HG02763 (cell line): ENCODE measurements around the gene FOSB.
"Not testable (repeated sequence)": the region's sequence is repeated elsewhere in the genome, so short reads cannot be mapped to it uniquely, and the experiment has no call there.

ENCODE experiments used
- ATAC-seq: cut with Tn5 transposase; IDR thresholded peaks from one replicate; pipeline ENCODE4 v1.9.1; 2021; ENCODE audit warnings: mild to moderate bottlenecking, moderate library complexity; ENCODE audit not compliant: unreplicated experiment

FOSB gene

DNA sequence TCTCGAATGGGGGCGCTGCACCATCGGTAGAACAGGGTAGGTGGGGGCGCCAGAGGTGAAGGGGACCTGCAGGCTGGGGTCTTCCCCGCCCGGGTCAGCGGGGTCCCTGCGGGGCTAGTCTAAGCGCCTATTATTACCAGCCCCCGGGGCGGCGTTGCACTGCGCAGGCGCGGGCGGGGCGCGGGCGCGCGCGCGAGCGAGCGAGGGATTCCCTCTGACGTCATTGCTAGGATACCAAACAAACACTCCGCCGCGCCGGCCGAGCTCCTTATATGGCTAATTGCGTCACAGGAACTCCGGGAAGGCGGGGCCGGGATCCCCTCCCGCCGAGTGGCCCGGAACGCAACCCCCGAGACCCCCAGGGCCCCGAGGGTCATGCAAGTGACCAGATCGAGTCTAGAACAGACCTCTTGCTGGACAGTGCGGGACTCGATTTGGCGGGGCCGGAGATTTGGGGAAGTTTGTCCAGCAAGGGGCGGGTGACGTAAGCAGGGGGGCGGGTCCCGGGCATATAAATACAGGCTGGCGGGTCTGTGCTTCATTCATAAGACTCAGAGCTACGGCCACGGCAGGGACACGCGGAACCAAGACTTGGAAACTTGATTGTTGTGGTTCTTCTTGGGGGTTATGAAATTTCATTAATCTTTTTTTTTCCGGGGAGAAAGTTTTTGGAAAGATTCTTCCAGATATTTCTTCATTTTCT lies at the start of gene FOSB:
FOSB (plus strand) TSS at position 541 of the 703 bp plus-strand sequence. CDS start 591 bp downstream, outside the sequence.
- peak; percentile 48 for ATAC-seq

DNA sequence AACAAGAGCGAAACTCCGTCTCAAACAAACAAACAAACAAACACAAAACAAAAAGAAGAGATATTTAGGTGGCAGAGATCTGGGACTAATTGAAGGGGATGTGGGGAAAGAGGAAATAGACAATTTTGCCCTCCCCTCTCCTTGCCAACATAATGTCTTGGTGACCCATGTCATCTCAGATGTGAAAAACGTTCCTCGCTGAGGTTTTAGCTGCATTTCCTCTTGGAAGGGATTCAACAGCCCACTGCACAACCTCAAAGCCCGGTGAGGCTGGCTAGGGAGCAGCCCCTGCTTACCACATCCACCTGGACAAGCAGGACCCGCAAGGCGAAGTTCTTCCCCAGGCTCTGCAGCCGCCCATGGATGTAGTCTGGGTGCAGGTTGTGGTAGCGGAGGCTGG lies 49.0 kb upstream of the FOSB start:
- ATAC-seq, result no peak

DNA sequence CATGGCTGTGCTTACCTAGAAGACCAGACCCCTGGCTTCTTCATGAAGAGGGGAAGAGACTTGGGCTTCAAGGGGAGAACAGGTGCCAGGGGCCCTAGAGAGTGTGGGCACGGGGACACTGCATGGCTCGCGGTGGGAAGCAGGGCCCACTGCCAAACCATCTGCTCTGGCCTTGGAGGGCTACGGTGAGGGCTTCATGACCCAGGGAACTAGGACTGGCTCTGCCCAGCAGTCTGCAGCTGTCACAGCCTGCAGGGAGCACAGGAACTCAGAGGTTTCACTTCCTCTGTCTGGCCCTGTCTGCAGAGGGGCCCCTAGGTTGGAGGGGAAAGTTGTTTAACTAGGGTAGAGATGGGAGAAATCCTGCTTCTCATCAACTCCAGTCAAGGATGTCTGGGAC lies 48.4 kb upstream of the FOSB start:
- ATAC-seq, result no peak

DNA sequence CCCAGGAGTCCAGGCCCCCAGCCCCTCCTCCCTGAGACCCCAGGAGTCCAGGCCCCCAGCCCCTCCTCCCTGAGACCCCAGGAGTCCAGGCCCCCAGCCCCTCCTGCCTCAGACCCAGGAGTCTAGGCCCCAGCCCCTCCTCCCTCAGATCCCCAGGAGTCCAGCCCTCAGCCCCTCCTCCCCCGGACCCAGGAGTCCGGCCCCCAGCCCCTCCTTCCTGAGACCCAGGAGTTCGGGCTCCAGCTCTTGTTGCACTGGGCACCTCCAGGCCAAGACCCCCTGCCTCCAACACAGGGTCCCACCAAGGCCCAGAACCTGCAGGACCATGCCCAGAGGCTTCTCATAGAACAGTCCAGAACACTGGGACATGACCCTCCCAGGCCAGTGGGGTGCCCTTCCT lies 47.9 kb upstream of the FOSB start:
- no peak for ATAC-seq

DNA sequence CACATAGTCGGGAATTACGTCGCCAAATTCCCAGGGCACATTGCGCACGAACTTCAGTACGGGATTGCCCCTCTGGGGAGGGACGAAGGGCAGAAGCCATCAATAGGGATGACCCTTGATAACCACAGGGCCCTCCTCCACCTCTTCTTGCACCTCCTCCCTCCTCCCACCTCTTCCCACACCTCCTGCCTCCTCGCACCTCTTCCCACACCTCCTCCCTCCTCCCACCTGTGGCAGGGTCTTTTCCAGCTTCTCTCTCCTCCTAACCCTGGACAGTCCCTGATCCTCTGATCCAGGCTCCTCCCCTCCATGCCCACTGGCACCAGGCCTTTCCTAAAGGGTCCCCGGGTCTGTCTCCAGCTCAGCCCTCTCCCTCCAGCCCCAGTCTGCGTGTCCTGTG lies 47.4 kb upstream of the FOSB start:
- ATAC-seq, result no peak

DNA sequence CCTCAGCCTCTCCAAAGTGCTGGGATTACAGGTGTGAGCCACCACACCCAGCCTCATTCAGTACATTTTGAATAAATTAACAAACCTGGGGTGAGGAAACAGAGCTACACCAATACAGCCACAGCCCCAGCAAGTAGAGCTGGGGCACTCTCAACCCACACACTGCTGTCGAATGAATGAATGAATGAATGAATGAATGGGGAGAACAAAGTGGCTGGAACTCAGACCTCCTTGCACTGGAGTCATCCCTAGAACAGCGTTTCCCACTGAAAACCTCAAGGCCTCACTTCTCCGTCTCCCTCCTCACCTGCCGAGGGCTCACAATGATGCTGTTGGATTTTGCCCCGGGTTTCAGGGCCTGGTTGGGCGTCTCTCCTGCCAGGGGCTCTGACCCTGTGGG lies 46.9 kb upstream of the FOSB start:
- no peak for ATAC-seq

DNA sequence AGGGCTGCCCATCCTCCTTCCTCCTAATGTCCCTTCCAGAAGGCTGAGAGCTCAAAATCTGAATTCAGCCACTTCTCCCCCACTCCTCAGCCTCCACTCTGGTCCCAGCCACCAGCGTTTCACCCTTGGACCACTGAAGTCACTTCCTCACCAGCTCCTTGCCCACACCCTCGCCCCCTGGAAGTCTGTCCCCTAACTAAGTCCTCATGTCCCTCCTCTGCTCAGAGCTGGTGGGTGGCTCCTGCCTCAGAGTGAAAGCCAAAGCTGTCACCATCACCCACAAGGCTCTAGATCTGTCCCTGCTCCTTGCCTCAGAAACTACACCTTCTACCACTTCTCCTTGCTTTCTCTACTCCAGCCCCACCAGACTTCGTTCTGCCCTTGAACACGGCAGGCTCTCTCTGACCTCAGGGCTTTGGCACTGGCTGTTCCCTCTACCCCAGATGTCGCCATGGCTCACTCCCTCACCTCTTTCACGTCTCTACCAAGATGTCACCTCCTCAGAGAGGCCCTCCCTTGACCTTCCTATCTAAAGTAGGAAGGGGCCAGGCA lies 45.8 kb upstream of the FOSB start:
- no peak for ATAC-seq

DNA sequence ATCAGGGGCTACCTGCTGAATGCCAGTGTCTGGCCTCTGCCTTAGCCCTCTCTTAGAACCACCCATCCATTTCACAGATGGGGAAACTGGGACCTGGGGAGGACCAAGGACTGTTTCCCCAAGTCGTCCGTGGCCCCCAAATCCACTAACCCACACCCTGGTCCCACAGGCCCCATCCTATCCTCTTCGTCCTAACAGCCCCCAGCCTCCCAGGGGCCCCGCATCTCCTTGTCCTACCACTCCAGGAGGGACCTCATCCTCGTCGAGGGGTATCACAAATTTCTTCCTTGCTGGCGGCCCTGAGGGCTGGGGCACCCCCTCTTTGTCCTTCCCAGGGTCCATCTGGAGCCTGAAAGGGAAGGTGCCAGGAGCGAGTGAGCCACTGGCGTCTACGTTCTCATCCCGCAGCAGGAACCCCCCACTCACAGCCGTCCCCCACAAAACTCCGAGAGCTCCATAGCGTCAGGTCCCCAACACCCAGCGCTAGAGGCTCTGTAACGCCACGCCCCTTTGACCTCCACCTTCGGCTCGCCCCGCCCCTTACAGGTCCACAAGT lies 44.7 kb upstream of the FOSB start:
- no peak for ATAC-seq

DNA sequence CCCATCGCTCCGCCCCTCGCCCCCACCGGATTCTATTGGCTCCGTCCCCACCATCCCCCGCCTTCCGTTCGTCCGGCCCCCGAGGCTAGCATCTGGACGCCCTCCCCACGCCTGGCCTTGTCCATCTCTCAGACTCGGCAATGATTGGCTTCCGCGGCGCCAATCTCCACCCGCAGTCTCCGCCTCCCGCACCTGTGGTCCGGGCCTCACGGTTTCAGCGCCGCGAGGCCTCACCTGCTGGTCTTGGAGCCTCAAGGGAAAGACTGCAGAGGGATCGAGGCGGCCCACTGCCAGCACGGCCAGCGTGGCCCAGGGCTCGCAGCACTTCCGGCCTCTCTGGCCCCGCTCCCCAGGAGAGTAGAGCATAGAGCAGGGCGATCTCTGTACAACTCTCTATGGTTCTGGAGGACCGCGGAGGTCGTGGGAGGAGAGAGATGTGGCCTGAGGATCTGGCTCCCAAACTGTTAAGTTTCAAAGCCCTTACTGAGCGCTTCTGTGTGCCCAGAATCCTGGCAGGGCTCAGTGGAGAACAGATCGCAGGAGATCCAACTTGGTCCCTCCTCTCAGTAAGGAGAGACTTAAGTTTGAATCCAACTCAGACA lies 44.1 kb upstream of the FOSB start, which contains the start of gene ERCC1:
ERCC1 (minus strand) TSS at position 329 of the 602 bp plus-strand sequence. CDS start 543 bp downstream, outside the sequence.
- ATAC-seq, result peak; percentile 64

DNA sequence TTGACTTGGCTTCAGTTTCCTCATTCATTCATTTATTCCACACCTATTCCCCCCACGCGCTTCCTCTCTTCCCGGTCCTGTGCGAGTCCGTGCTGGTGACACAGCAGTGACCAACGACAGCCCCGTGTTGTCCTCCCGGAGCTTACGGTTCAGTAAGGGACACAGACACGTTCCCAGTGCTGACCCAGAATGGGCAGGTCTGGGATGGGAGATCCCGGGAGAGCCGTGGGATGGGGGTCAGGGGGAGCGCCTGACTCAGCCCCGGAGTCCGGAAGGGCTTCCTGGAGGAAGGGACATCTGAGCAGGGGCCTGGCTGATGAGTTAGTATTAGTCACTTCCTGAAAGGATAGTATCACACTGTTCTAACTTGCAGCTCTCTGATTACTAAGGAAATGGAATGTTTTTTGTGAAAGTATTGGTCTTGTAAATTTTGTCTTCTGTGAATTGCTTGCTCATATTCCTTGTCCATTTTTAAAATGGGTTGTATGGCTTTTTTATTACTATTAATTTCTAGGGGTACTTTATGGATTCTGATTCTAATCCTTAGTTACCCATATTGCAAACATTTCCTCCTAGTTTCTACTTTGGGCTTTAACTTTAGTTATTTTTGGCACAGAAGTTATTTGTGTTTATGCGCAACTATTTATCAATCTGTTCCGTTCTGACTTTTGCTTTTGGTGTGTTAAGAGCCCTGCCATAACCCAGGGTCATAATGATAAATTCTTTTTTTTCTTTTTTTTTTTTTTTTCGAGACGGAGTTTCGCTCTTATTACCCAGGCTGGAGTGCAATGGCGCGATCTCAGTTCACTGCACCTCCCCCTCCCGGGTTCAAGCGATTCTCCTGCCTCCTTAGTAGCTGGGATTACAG lies 43.4 kb upstream of the FOSB start:
- peak; percentile 5 for ATAC-seq

DNA sequence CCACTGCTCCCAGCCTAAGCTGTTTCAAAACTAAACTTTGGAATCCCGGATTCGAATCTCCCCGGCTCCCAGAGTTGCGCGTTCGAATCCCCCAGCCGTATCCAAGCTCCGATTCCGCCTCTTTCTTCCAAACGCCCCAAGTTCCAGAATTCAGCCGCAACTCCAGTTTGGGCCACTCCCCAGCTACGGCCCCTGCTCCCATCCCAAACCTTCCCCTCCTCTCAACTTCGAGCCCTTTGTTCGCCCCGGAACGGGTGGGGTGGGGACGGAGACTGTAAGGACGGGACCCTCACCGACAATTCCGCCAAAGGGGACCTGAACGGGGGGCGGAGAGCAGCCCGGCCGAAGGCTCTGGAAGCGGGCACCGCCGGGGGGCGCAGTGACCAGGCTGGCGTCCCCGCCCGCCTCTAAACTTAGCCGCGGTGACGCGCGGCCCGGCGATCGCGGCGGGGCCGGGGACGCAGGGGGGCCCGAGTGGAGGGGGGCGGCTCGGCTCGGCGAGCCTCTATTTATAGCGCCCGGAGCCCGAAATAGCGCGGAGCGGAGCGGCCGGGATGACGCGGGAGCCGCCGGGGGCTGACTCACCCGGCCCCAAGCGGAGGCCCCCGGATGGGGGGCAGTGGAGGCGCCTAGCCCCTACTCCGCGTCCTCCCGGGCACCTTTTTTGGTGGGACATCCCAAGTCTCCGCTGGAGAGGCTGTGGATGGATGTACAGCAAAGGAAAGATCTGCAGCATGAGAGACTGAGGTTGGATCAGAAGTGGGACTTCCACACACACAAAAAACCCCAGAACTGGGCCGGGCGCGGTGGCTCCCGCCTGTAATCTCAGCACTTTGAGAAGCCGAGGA lies 39.2 kb upstream of the FOSB start:
- no peak for ATAC-seq

DNA sequence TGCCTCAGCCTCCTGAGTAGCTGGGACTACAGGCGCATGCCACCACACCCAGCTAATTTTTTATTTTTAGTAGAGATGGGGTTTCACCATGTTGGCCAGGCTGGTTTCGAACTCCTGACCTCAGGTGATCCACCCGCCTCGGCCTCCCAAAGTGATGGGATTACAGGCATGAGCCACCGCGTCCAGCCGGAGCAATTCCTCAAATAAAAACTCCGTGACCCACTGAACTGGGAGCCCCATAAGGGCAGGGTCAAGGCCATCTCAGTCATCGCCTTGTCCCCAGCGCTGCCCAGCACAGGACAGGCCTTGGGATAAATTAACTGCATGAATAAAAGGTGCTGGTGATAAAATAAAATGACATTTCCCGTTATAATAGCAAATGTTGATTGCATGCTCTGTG lies 37.9 kb upstream of the FOSB start:
- ATAC-seq, result not testable (repeated sequence)

DNA sequence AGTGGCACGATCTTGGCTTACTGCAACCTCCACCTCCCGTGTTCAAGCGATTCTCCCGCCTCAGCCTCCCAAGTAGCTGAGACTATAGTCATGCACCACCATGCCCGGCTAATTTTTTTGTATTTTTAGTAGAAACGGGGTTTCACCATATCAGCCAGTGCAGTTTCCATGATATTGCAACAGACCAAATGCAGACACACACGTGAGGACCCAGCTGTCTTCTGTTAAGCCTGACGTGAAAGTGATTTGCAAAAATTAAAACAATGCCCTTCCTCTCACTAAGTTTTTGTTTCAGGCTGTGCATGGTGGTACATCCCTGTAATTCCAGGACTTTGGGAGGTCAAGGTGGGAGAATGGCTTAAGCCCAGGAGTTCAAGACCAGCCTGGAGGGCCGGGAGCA lies 36.8 kb upstream of the FOSB start:
- not testable (repeated sequence) for ATAC-seq

DNA sequence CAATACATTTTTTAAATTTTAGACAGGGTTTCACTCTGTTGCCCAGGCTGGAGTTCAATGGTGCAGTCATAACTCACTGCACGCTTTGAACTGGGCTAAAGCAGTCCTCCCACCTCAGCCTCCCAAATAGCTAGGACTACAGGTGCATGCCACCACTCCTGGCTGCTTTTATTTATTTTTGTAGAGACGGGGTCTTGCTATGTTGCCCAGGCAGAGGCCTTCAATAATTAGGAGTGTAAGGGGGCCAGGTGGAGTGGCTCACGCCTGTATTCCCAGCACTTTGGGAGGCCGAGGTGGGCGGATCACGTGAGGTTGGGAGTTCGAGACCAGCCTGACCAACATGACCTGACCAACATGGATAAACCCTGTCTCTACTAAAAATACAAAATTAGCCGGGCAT lies 35.3 kb upstream of the FOSB start:
- ATAC-seq, result not testable (repeated sequence)

DNA sequence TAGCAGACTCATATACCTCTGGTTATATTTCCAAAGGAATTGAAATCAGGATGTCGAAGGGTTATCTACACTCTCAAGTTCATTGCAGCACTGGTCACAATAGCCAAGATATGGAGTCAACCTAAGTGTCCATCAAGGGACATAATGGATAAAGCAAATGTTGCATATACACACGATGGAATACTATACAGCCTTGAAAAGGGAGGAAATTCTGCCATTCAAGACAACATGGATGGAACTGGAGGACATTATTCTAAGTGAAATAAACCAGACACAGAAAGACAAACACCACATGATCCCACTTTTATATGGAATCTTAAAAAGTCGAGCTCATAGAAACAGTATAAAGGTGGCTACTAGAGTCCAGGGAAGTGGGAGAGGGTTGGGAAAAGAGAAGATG lies 30.5 kb upstream of the FOSB start:
- ATAC-seq, result no peak

DNA sequence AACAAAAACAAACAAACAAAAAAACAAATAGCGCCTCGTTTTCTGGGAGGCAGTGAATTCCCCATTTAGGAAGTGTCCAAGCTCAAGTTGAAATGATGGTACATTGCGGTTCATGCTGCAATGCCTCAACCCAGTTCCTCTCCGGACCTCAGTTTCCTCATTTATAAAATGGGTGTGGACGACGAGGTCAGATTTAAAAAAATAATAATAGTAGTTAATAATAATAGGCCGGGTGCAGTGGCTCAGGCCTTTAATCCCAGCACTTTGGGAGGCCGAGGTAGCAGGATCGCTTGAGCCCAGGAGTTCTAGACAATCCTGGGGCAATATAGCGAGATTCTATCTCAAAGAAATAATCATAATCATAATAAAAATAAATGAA lies 28.6 kb upstream of the FOSB start:
- no peak for ATAC-seq

DNA sequence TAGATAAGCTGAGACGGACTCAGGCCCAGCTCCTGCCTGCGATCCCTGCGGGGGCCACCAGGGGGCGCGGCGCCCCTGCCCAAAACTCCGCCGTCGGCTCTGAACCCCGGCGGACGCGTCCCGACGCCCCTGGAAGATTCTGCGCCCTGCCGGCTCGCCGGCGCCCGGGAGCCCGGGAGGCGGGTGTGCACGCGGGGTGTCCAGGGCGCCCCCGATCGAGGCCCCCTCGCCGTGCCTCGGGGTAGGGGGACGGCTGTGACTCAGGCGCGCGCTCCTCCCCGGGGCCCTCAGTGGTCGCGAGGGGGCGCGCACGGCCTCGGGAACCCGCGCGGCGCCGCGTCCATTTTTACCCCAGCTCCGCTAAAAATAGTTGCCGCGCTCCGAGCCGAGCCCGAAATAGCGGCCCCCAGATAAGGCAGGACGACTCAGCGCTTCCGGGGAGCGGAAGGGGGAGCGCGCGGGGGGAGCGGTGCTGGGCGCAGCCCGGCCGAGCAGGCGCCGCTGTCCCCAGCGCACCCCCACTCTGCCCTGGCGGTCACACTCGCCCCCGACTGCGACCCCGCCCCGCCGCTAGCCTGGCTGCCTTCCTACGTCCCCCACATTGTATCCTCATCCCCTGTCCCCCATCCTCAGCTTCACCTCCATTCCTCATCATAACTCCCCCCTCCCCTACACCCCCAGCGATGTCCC lies 28.1 kb upstream of the FOSB start:
- peak; percentile 56 for ATAC-seq

DNA sequence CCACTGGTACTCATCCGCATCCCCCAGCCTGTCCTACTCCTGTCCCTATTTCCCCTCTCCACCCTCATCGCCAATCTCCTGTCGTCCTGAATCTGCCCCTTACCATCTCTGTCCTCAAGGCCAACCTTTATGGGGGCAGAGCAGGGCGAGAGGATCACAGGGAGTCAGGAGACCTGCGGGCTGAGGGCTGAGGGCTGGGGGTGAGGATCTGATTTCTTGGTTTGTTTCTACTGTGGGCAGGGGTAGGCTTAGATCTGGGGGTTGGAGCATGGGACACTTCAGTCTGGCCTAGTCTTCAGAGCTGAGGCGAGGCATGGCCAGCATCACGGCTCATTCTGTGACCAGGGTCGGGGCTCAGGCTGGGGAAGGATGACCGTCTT lies 27.5 kb upstream of the FOSB start:
- no peak for ATAC-seq

DNA sequence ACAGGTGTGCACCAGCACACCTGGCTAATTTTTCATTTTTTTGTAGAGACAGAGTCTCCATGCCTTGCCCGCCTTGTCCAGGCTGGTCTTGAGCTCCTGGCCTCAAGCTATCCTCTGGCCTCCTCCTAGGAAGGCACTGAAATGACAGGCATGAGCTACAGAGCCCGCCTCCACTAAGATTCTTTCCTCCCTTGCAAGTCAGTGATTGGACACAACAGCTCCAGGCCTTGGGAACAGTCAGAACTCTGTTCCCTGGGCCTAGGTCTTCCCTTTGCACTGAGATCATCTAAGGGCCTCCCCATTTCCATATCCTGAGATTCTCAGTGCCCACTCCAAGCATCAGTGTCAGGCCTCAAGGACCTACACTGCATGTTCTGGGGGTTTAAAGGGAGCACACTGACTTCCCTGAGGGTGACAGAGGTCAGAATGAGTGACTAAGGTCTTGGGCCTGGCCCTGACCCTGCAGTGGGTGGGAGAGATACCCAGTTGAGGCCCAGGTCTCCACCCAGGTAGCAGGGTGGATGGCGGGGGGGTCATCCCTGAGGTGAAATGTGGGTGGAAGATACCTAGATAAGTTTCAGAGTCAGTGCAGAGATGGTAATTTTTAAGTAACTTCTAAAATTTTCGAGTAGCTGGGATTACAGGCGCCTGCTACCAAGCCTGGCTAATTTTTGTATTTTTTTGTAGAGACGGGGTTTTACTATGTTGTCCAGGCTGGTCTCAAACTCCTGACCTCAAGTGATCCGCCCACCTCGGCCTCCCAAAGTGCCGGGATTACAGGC lies 26.7 kb upstream of the FOSB start:
- ATAC-seq, result no peak
